H1 (cell line): ENCODE measurements around the gene DIP2B. TPM values are rescaled to one million over a fixed set of nuclear protein-coding genes. Genes with fewer than 3 reads are reported as not detected.

ENCODE experiments used
- ATF3 ChIP-seq: IDR thresholded peaks from 2 replicates; pipeline ENCODE4 v1.6.1; 2011; ENCODE audit warnings: low read depth, mild to moderate bottlenecking, low read length; ENCODE audit not compliant: insufficient read depth
- BCL11A ChIP-seq, 2 experiments: IDR thresholded peaks; one replicate each; pipeline ENCODE4 v1.6.1; 2011; ENCODE audit warnings: low read depth in 2 of 2, low read length in 2 of 2, mild to moderate bottlenecking in 2 of 2
- CHD1 ChIP-seq: IDR thresholded peaks from 2 replicates; pipeline ENCODE4 v1.6.1; 2012; ENCODE audit warnings: low read depth, low read length, improper control_type of control experiment
- CREB1 ChIP-seq: IDR thresholded peaks from 2 replicates; pipeline ENCODE4 v1.6.1; 2012; ENCODE audit warnings: inconsistent platforms
- HDAC2 ChIP-seq, 2 experiments: fragments of 300-600 bp in 1 of 2; sonication (generic) in 1 of 2; IDR thresholded peaks; 2 replicates each; pipeline ENCODE4 v1.6.1; 2011 to 2012; ENCODE audit warnings: low read depth in 2 of 2, low read length in 2 of 2, mild to moderate bottlenecking in 2 of 2, moderate library complexity in 2 of 2, borderline replicate concordance in 1 of 2, inconsistent platforms in 1 of 2
- NANOG ChIP-seq: IDR thresholded peaks from 2 replicates; pipeline ENCODE4 v1.6.1; 2011; ENCODE audit warnings: low read length, low read depth, mild to moderate bottlenecking, inconsistent platforms; ENCODE audit not compliant: insufficient read depth, poor library complexity, severe bottlenecking
- NRF1 ChIP-seq: IDR thresholded peaks from 2 replicates; pipeline ENCODE4 v1.6.1; 2011; ENCODE audit warnings: mild to moderate bottlenecking, low read depth, low read length, improper control_type of control experiment
- SAP30 ChIP-seq: fragments of 300-600 bp; sonication (generic); IDR thresholded peaks from 2 replicates; pipeline ENCODE4 v1.7.1; 2012; ENCODE audit warnings: low read length, moderate library complexity, mild to moderate bottlenecking, inconsistent platforms; ENCODE audit not compliant: insufficient read depth, insufficient replicate concordance
- SIN3A ChIP-seq, 2 experiments: IDR thresholded peaks in 1 of 2; conservative IDR thresholded peaks in 1 of 2; 2 replicates each; pipeline ENCODE4 v1.6.1; 2011 to 2012; ENCODE audit warnings: low read length in 2 of 2, improper control_type of control experiment in 1 of 2, low read depth in 1 of 2, mild to moderate bottlenecking in 1 of 2
- SP2 ChIP-seq: IDR thresholded peaks from 2 replicates; pipeline ENCODE4 v1.6.1; 2012; ENCODE audit warnings: mild to moderate bottlenecking, low read length, inconsistent platforms
- TCF12 ChIP-seq: IDR thresholded peaks from 2 replicates; pipeline ENCODE4 v1.6.1; 2011; ENCODE audit warnings: low read depth, mild to moderate bottlenecking, low read length
- TEAD4 ChIP-seq: IDR thresholded peaks from 2 replicates; pipeline ENCODE4 v1.6.1; 2012; ENCODE audit warnings: low read depth, low read length, inconsistent platforms, mixed read lengths
- polyA plus RNA-seq, 7 experiments: library from polyadenylated mRNA; depleted of rRNA in 3 of 7; stranded (reverse) in 5 of 7; unstranded in 2 of 7; fragments of >200 nt in 5 of 7; fragments of 200-250 nt in 2 of 7; gene quantifications; 1 replicate in 5 of 7; 2 replicates in 1 of 7; 4 replicates in 1 of 7; pipeline versions ENCODE4 v1.2.1 to v1.2.3, GENCODE V29; 2011 to 2013; ENCODE audit warnings: missing spikeins in 2 of 7, mixed read lengths in 2 of 7
- total RNA-seq: library from RNA; stranded (reverse); fragmentation: NEBNext Ultra II Directional; extraction: Animal tissue kit (Norgen Biotek cat#: 25700); gene quantifications from 2 replicates; pipeline ENCODE4 v1.2.1, GENCODE V29; 2021
- TF ChIP-seq, protein P1 (sequence below), 3 experiments: IDR thresholded peaks; 1 replicate in 2 of 3; 2 replicates in 1 of 3; pipeline versions ENCODE4 v1.5.1 to v1.6.1; 2011; ENCODE audit warnings: low read length in 3 of 3, mild to moderate bottlenecking in 3 of 3, inconsistent platforms in 2 of 3, low read depth in 1 of 3, moderate library complexity in 1 of 3; ENCODE audit not compliant: insufficient read depth in 1 of 3; ENCODE audit errors: control extremely low read depth in 1 of 3

Gene DIP2B
- total and polyA plus RNA-seq, 2 of the 8 experiments (the other 6 are each of a cell fraction or from before 2014, with no cell fraction given), result 11.1 to 29.6 TPM

- TF ChIP-seq SAP30, result no peak
- TF ChIP-seq, protein P1, sequence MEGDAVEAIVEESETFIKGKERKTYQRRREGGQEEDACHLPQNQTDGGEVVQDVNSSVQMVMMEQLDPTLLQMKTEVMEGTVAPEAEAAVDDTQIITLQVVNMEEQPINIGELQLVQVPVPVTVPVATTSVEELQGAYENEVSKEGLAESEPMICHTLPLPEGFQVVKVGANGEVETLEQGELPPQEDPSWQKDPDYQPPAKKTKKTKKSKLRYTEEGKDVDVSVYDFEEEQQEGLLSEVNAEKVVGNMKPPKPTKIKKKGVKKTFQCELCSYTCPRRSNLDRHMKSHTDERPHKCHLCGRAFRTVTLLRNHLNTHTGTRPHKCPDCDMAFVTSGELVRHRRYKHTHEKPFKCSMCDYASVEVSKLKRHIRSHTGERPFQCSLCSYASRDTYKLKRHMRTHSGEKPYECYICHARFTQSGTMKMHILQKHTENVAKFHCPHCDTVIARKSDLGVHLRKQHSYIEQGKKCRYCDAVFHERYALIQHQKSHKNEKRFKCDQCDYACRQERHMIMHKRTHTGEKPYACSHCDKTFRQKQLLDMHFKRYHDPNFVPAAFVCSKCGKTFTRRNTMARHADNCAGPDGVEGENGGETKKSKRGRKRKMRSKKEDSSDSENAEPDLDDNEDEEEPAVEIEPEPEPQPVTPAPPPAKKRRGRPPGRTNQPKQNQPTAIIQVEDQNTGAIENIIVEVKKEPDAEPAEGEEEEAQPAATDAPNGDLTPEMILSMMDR (IDR thresholded peaks at IDR 0.05; ENCODE audit: control extremely low read depth in 1 of 3, insufficient read depth in 1 of 3, low read depth in 1 of 3, low read length in 3 of 3), result peak; percentile 40 to 74 (median 70)
- no peak for TF ChIP-seq CHD1
- TF ChIP-seq HDAC2 (IDR thresholded peaks at IDR 0.05; ENCODE audit: borderline replicate concordance in 1 of 2, low read depth in 2 of 2, low read length in 2 of 2), result no peak
- no peak for TF ChIP-seq BCL11A (IDR thresholded peaks at IDR 0.05; ENCODE audit: low read depth in 2 of 2, low read length in 2 of 2)
- no peak for TF ChIP-seq CREB1
- TF ChIP-seq TCF12, result no peak
- TF ChIP-seq NANOG, result no peak
- TF ChIP-seq ATF3, result 0 out of 2 replicates have a peak, but pooled peaks have one; percentile 1
- no peak for TF ChIP-seq SP2
- 0 out of 4 replicates have a peak, but pooled peaks of 1 of the 2 experiments have one; percentile 27 for TF ChIP-seq SIN3A (conservative IDR thresholded peaks at IDR 0.05 in 1 of 2, IDR thresholded peaks at IDR 0.05 in 1 of 2; ENCODE audit: low read depth in 1 of 2, low read length in 2 of 2)
- TF ChIP-seq TEAD4, result no peak
- TF ChIP-seq NRF1, result no peak
Observed at GRCh38 chr12:50734409-50735263, 229.9 kb downstream of the DIP2B start (continued).
